K562 (cell line): ENCODE measurements around the gene EIF2AK2. TPM values are rescaled to one million over a fixed set of nuclear protein-coding genes. Genes with fewer than 3 reads are reported as not detected.

Source experiments
- ATAC-seq: fragments of 200-7000 bp; cut with Tn5 transposase; 3 replicates; pipeline ENCODE4 v1.9.1; 2020; ENCODE audit warnings: moderate library complexity
- BruUV-seq: library from RNA; stranded (reverse); fragments of 400-500 nt; replicated peaks from 2 replicates; lab custom pipeline; 2021; lab: Mats Ljungman, UMichigan
- CTCF ChIA-PET: fragments of 300-600 bp; formaldehyde crosslinking; extraction: SDS; loops from one replicate; lab custom pipeline; 2021; ENCODE audit warnings: low intra/inter-chr PET ratio; lab: Yijun Ruan, JAX
- POLR2A ChIA-PET: fragments of 300-600, 350-650 bp; sonication (Branson Sonifier 250); formaldehyde crosslinking; extraction: SDS; loops from one replicate; lab custom pipeline; 2021; ENCODE audit warnings: antibody characterized with exemption, inconsistent platforms; lab: Yijun Ruan, JAX
- DNase-seq, 4 experiments: peaks; one replicate each; pipeline versions ENCODE4 v3.0.0 to v3.0.0-alpha.2; 2011 to 2018; ENCODE audit warnings: low spot score in 3 of 4, mixed read lengths in 3 of 4; ENCODE audit errors: extremely low read depth in 1 of 4
- FAIRE-seq: peaks from 2 replicates; lab custom pipeline; 2011; peaks lifted over from hg19 to GRCh38; lab: Jason Lieb, UNC
- H2AFZ ChIP-seq: 2 replicates; pipeline ENCODE4 v1.6.0; 2011; ENCODE audit warnings: low read depth, low read length, control low read depth, inconsistent platforms
- H3K27ac ChIP-seq: fragments of 200-600 bp; 3 replicates; pipeline ENCODE4 v1.8.0; 2011; ENCODE audit warnings: low read depth, mild to moderate bottlenecking, control low read depth, inconsistent platforms, low read length, moderate library complexity, mixed read lengths; ENCODE audit errors: extremely low read depth
- H3K27me3 ChIP-seq, 2 experiments: fragments of 300-600 bp in 1 of 2; 2 replicates in 1 of 2; 3 replicates in 1 of 2; pipeline versions ENCODE4 v1.6.0 to v1.8.0; 2011; ENCODE audit warnings: inconsistent platforms in 2 of 2, low read length in 2 of 2, mild to moderate bottlenecking in 1 of 2, mixed read lengths in 1 of 2, moderate library complexity in 1 of 2; ENCODE audit not compliant: control insufficient read depth in 2 of 2, insufficient read depth in 2 of 2
- H3K36me3 ChIP-seq: fragments of 300-600 bp; 3 replicates; pipeline ENCODE4 v1.8.0; 2011; ENCODE audit warnings: mild to moderate bottlenecking, low read length, inconsistent platforms; ENCODE audit not compliant: control insufficient read depth, insufficient read depth
- H3K4me1 ChIP-seq, 2 experiments: fragments of 200-600 bp in 1 of 2; replicated peaks in 1 of 2; 2 replicates in 1 of 2; 3 replicates in 1 of 2; pipeline versions ENCODE4 v1.5.1 to v1.8.0; 2011; ENCODE audit warnings: inconsistent platforms in 2 of 2, low read length in 2 of 2, mild to moderate bottlenecking in 1 of 2, mixed read lengths in 1 of 2, moderate library complexity in 1 of 2; ENCODE audit not compliant: control insufficient read depth in 2 of 2, insufficient read depth in 2 of 2
- H3K4me2 ChIP-seq: 2 replicates; pipeline ENCODE4 v1.6.1; 2011; ENCODE audit warnings: low read length, control low read depth, inconsistent platforms, mixed read lengths; ENCODE audit not compliant: insufficient read depth
- H3K4me3 ChIP-seq: fragments of 200-600 bp; sonication (generic), shearing (Covaris generic); 2 replicates; pipeline ENCODE4 v1.5.1; 2016; ENCODE audit warnings: control low read depth, inconsistent platforms
- H3K79me2 ChIP-seq: fragments of 200-600 bp; 3 replicates; pipeline ENCODE4 v1.8.0; 2011; ENCODE audit warnings: low read length, inconsistent platforms; ENCODE audit not compliant: control insufficient read depth, insufficient read depth
- H3K9ac ChIP-seq, 2 experiments: 2 replicates each; pipeline versions ENCODE4 v1.6.0 to v1.6.1; 2011; ENCODE audit warnings: low read depth in 2 of 2, low read length in 2 of 2, control low read depth in 1 of 2, inconsistent platforms in 1 of 2, mild to moderate bottlenecking in 1 of 2, mixed read lengths in 1 of 2; ENCODE audit not compliant: insufficient read depth in 1 of 2
- H3K9me1 ChIP-seq: one replicate; pipeline ENCODE4 v1.6.0; 2011; ENCODE audit warnings: inconsistent platforms, mild to moderate bottlenecking, low read length, moderate library complexity; ENCODE audit not compliant: control insufficient read depth, insufficient read depth
- H3K9me3 ChIP-seq: replicated peaks from 2 replicates; pipeline ENCODE4 v1.5.1; 2011; ENCODE audit warnings: low read depth, low read length, inconsistent platforms; ENCODE audit not compliant: control insufficient read depth, insufficient read depth
- H4K20me1 ChIP-seq: replicated peaks from 2 replicates; pipeline ENCODE4 v1.6.1; 2011; ENCODE audit warnings: low read length, inconsistent platforms, mixed read lengths; ENCODE audit not compliant: control insufficient read depth, insufficient read depth
- BCL6 ChIP-seq: fragments of 250-450 bp; sonication (Bioruptor Pico); IDR thresholded peaks from 2 replicates; pipeline ENCODE4 v1.4.0; 2020
- ELK3 ChIP-seq: fragments of 450-650 bp; formaldehyde crosslinking; IDR thresholded peaks from 2 replicates; pipeline ENCODE4 v1.4.0; 2020; ENCODE audit warnings: mild to moderate bottlenecking
- GTF2A2 ChIP-seq: IDR thresholded peaks from 2 replicates; pipeline ENCODE4 v1.6.1; 2016; ENCODE audit warnings: mild to moderate bottlenecking, missing genetic modification characterization, missing compliant biosample characterization
- HDAC8 ChIP-seq: fragments of 450-650 bp; IDR thresholded peaks from 2 replicates; pipeline ENCODE4 v1.6.1; 2016; ENCODE audit warnings: mild to moderate bottlenecking, missing genetic modification characterization, moderate library complexity, missing compliant biosample characterization
- MAFK ChIP-seq: IDR thresholded peaks from 2 replicates; pipeline ENCODE4 v1.6.1; 2011; ENCODE audit warnings: low read length, improper control_type of control experiment
- NUFIP1 ChIP-seq: fragments of 450-650 bp; IDR thresholded peaks from 2 replicates; pipeline ENCODE4 v1.6.1; 2018; ENCODE audit not compliant: partially characterized antibody
- POLR2AphosphoS5 ChIP-seq: IDR thresholded peaks from 2 replicates; pipeline ENCODE4 v1.6.1; 2011; ENCODE audit warnings: mild to moderate bottlenecking, low read depth, low read length, moderate library complexity; ENCODE audit not compliant: control insufficient read depth, insufficient read depth
- SMAD1 ChIP-seq: fragments of 150-350 bp; IDR thresholded peaks from 2 replicates; pipeline ENCODE4 v1.6.1; 2014; ENCODE audit warnings: low read length, low read depth; ENCODE audit not compliant: partially characterized antibody
- SNIP1 ChIP-seq: fragments of 450-650 bp; IDR thresholded peaks from 2 replicates; pipeline ENCODE4 v1.7.1; 2017; ENCODE audit warnings: low read depth, mild to moderate bottlenecking
- ZBTB9 ChIP-seq: fragments of 450-650 bp; formaldehyde crosslinking; IDR thresholded peaks from 2 replicates; pipeline ENCODE4 v1.4.0; 2020; ENCODE audit warnings: mild to moderate bottlenecking, moderate library complexity
- ZFP36 ChIP-seq: fragments of 150-350 bp; IDR thresholded peaks from 2 replicates; pipeline ENCODE4 v1.6.1; 2018; ENCODE audit warnings: low read length, low read depth; ENCODE audit not compliant: partially characterized antibody
- ZKSCAN8 ChIP-seq: fragments of 200-800 bp; sonication (Bioruptor generic); IDR thresholded peaks from 2 replicates; pipeline ENCODE4 v1.6.1; 2016; ENCODE audit warnings: missing genetic modification characterization, missing compliant biosample characterization
- ZMIZ1 ChIP-seq, 2 experiments: fragments of 150-350 bp in 1 of 2; IDR thresholded peaks; 2 replicates each; pipeline ENCODE4 v1.6.1; 2012 to 2016; ENCODE audit warnings: low read depth in 2 of 2, low read length in 2 of 2, mild to moderate bottlenecking in 1 of 2, moderate library complexity in 1 of 2
- WGBS: fragments of 100-300 bp; shearing (Covaris generic); methylation state at CpG from one replicate; pipeline ENCODE4 v1.1.6; 2016; ENCODE audit warnings: low coverage, mixed read lengths; ENCODE audit not compliant: insufficient coverage; ENCODE audit errors: missing lambda C conversion rate; 5-methylcytosine and 5-hydroxymethylcytosine counted together
- in situ Hi-C: fragments of 300-500 bp; cut with MboI; formaldehyde crosslinking; loops from 4 replicates; pipeline ENCODE4 v1.15.0; 2018; ENCODE audit warnings: inconsistent platforms, mixed read lengths
- intact Hi-C: fragments of 100-400 bp; cut with micrococcal nuclease; formaldehyde crosslinking; loops from 2 replicates; pipeline ENCODE4 v1.14.2; 2022
- polyA plus RNA-seq, 8 experiments: library from polyadenylated mRNA; depleted of rRNA in 4 of 8; stranded (reverse) in 5 of 8; unstranded in 3 of 8; fragments of >200 nt; fragmentation: Nextera tagmentation in 2 of 8; fragmentation: Illumina TruSeq in 1 of 8; extraction: Ambion mirVana in 2 of 8; extraction: Trizol in 1 of 8; gene quantifications; 2 replicates each; pipeline versions ENCODE4 v1.2.1 to v1.2.3, GENCODE V29; 2011 to 2014; ENCODE audit warnings: inconsistent platforms in 1 of 8, missing spikeins in 1 of 8
- total RNA-seq, 7 experiments: library from RNA; depleted of rRNA in 6 of 7; stranded (reverse); fragments of >200 nt in 6 of 7; fragmentation: Illumina TruSeq in 2 of 7; extraction: Trizol in 2 of 7; gene quantifications; 2 replicates each; pipeline versions ENCODE4 v1.2.1 to v1.2.3, GENCODE V29; 2011 to 2021; ENCODE audit warnings: low replicate concordance in 1 of 7

Gene EIF2AK2
- total and polyA plus RNA-seq, 9 of the 15 experiments (the other 6 are each of a cell fraction or from before 2014, with no cell fraction given) = 3.8 to 19.5 (median 13.3) TPM

- Histone ChIP-seq H2AFZ (no peak overlapping the region), H3K4me1 (no peaks in the 10 kb centered on the region), H3K79me2 (no peaks in the 10 kb centered on the region), H3K9ac (no peak overlapping the region), H3K9me3 (no peaks in the 10 kb centered on the region), H3K36me3 (peaks cover 54% of the 10 kb centered on the region), H3K9me1 (no peaks in the 10 kb centered on the region), H3K27ac (no peak overlapping the region), H3K27me3 (no peaks in the 10 kb centered on the region), H3K4me3 (no peak overlapping the region)
- intact Hi-C loops (no loop called here), in situ Hi-C loops (no loop called here)
- BruUV-seq = no TSS peak
- FAIRE-seq (no peak), ATAC-seq (no peak)
- CTCF ChIA-PET = no interaction called here
- TF ChIP-seq BCL6 (CRISPR knock-in tag) = no peak
- TF ChIP-seq ZBTB9 = no peak
- no peak for TF ChIP-seq NUFIP1
- no peak for TF ChIP-seq SMAD1
- TF ChIP-seq SNIP1 = no peak
- TF ChIP-seq GTF2A2 (tag) = no peak
- no peak for TF ChIP-seq ZKSCAN8 (CRISPR knock-in tag)
- no peak for TF ChIP-seq ELK3 (CRISPR knock-in tag)
- no peak for TF ChIP-seq MAFK
- no peak for TF ChIP-seq HDAC8
- no peak for TF ChIP-seq POLR2AphosphoS5
- no peak for TF ChIP-seq ZFP36
- TF ChIP-seq ZMIZ1 (IDR thresholded peaks at IDR 0.05; ENCODE audit: low read depth in 2 of 2, low read length in 2 of 2) = no peak
- TF ChIP-seq, all 486 proteins: peak for 0
- DNase-seq = no peak
- H3K4me2 ChIP-seq = no peak overlapping the region
- POLR2A ChIA-PET = no interaction called here
- no peaks in the 10 kb centered on the region for H4K20me1 ChIP-seq
- WGBS = 71% methylated on average over 7 of the region's 7 CpGs
Observed at GRCh38 chr2:37060446-37060845, 96.3 kb downstream of the EIF2AK2 start.
